ENCODE measurements around the gene RTL3.
"Not testable (repeated sequence)": the region's sequence is repeated elsewhere in the genome, so short reads cannot be mapped to it uniquely, and the experiment has no call there.

The RTL3 gene

DNA sequence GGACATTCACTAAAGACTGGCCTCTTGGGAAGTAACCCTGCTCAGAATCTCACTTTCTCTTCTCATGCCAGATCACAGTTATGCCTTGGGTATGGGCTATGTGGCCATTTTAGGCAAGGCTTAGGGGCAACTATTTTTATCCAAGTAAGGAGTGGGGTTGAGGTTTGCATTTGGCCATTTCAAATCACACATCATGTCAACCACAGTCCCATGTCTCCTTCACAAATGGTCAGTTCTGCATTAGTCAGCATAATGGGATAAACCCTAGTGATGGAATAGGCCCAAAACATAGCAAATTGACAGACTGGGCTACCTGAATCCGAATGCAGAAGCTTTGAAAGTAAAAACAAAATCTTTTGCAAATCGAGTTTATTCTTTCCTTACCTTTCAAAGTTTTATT, 827 bp upstream of the RTL3 start:
- H3K4me3 ChIP-seq: no peak overlapping the region
- H3K9me3 ChIP-seq: 0 out of 2 replicates have a peak, but pooled peaks cover 4% of the 10 kb centered on the region
- H3K27ac ChIP-seq: peak overlapping the region; percentile 24; the same call in 1 of the 2 replicates
- H3K4me2 ChIP-seq: peak overlapping the region; percentile 74
- H3K9ac ChIP-seq: no peak overlapping the region
- TF ChIP-seq Cebpa-rat (IDR thresholded peaks at IDR 0.05): no peak
- no peaks in the 10 kb centered on the region for H4K20me1 ChIP-seq
- H3K4me1 ChIP-seq: peaks cover 50% of the 10 kb centered on the region
- H3K36me3 ChIP-seq: no peaks in the 10 kb centered on the region
- no peaks in the 10 kb centered on the region for H3K27me3 ChIP-seq

DNA sequence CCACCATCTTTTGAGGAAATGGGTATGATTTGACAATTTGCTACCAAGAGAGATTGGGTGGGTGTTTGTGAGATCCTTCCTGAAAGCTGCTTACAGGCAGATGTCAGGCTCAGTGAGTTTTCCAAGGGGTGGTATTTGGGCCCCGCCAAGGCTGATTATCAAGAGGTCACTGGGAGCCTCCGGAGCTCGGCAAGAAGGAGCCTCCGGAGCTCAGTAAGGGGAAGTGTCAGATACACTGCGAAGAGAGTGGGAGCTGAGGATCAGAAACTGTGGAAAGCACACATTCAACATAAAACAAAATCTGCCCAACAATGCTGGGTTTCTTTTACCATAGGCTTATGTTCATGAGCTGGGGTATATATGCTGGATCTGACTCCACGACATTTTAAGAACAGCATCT, 714 bp downstream of the RTL3 start:
- no peak overlapping the region for H3K4me3 ChIP-seq
- no peak for TF ChIP-seq Cebpa-rat (IDR thresholded peaks at IDR 0.05)
- peak overlapping the region; percentile 51 for H3K27ac ChIP-seq
- H3K9ac ChIP-seq: 0 out of 2 replicates have a peak overlapping the region, but pooled peaks have one; percentile 22
- no peaks in the 10 kb centered on the region for H3K27me3 ChIP-seq
- H3K4me1 ChIP-seq: peaks cover 66% of the 10 kb centered on the region
- peak overlapping the region; percentile 74 for H3K4me2 ChIP-seq
- H4K20me1 ChIP-seq: no peaks in the 10 kb centered on the region
- H3K36me3 ChIP-seq: no peaks in the 10 kb centered on the region
- 0 out of 2 replicates have a peak, but pooled peaks cover 4% of the 10 kb centered on the region for H3K9me3 ChIP-seq

DNA sequence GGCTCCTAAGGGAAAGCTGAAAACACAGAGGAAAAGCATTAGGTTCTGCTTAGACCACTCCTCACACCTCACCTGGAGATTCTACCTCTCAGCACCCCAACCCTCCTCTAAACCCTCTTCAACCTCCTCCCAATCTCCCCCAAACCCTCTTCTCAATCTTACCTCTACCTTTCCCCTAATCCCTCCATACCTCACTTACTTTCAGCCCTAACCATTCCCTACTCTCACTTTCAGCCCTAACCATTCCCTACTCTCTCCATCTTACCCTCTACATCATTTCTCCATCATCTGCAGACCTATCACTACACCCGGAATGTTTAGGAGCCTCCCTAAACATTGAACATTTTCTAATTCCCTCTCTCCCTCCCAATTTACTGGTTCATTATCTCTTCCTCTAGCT, 3.5 kb downstream of the RTL3 start:
- Histone ChIP-seq H3K4me2 (no peak overlapping the region), H3K27me3 (no peaks in the 10 kb centered on the region), H3K27ac (no peak overlapping the region), H3K9ac (no peak overlapping the region), H3K9me3 (0 out of 2 replicates have a peak, but pooled peaks cover 4% of the 10 kb centered on the region), H4K20me1 (no peaks in the 10 kb centered on the region), H3K4me3 (no peak overlapping the region), H3K36me3 (no peaks in the 10 kb centered on the region), H3K4me1 (peaks cover 88% of the 10 kb centered on the region)
- no peak for TF ChIP-seq Cebpa-rat (IDR thresholded peaks at IDR 0.05)

DNA sequence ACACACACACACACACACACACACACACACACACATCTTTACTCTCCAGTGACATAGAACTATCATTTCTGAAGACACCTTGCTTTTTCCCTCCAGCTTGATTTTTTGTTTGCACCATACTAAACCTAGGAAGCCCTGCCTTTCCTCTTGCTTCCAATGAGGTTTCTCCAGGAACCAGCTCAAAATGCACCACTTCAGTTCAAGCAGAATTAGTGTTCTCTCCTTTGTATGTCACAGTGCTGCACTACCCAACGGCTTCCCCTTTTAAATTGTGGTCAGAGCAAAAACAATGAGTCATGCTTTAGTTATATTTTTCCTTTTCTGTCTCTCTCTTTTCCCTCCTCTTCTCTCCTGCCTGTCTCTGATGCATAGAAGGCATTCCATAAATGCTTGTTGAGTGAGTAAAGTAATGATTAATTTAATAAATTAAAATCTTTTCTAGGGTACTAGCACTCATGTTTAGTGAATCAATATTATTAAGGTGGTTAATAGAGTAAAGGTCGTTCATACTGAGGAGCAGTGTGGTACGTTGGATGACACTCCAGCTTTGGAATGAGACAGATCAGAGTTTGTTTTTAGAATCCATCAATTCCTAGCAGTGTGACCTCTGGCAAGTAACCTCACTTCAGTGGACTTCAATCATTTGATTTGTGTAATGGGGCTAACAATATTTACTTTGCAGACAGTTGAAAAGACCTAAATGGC, 5.9 kb downstream of the RTL3 start:
- Histone ChIP-seq H3K27ac (peak overlapping the region; percentile 80), H3K4me3 (no peak overlapping the region; the same call in 1 of the 2 replicates), H3K27me3 (no peaks in the 10 kb centered on the region), H3K4me1 (peaks cover 82% of the 10 kb centered on the region), H4K20me1 (no peaks in the 10 kb centered on the region), H3K36me3 (no peaks in the 10 kb centered on the region), H3K9me3 (peaks cover 11% of the 10 kb centered on the region), H3K9ac (peak overlapping the region; percentile 55; the same call in 1 of the 2 replicates), H3K4me2 (peak overlapping the region; percentile 70)
- no peak for TF ChIP-seq Cebpa-rat (IDR thresholded peaks at IDR 0.05)

DNA sequence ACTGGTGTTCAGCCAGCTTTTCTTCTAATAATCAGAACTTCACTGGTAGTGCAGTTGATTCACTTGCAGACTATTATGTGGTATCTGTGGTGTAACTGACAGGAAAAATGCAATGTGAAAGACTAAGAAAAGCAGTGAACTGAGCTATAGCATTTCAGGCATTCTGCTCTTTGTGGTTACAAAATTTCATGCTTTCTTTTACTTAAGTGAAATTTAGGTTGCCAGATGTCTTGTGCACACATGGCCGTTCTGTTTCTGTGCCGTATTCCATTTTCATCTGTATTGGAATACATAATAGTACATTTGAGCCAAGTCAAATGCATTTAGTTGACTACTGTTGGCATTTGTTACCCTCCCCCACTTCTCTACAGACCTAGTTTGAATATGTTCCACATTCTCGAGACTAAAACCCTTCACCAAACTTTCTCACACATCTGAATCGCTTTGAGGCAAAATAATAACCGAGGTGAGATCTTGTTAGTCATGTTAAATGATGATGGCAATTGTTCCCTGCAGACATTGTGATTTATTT, 8.2 kb downstream of the RTL3 start:
- no peak for TF ChIP-seq Cebpa-rat (IDR thresholded peaks at IDR 0.05)
- H3K4me3 ChIP-seq: peak overlapping the region; percentile 9; the same call in 1 of the 2 replicates
- peak overlapping the region; percentile 70 for H3K4me2 ChIP-seq
- H3K4me1 ChIP-seq: peaks cover 68% of the 10 kb centered on the region
- H4K20me1 ChIP-seq: no peaks in the 10 kb centered on the region
- no peaks in the 10 kb centered on the region for H3K27me3 ChIP-seq
- H3K27ac ChIP-seq: peak overlapping the region; percentile 87
- no peaks in the 10 kb centered on the region for H3K36me3 ChIP-seq
- H3K9ac ChIP-seq: peak overlapping the region; percentile 66; the same call in 1 of the 2 replicates
- H3K9me3 ChIP-seq: peaks cover 34% of the 10 kb centered on the region

DNA sequence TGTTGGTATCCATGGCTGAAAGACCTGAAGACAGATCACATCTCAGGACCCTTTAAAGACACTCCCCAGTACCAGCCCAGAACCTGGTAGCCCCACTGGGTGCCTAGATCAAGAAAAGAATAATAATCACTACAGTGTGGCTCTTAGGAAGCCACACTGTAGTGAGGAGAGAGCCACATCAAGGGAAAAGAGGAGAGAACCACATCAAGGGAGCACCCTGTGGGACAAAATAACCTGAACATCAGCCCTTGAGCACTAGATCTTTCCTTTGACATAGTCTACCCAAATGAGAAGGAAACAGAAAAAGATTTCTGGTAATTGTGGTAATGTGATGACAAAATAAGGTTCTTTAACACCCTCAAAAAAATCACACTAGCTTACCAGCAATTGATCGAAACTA, 15.3 kb downstream of the RTL3 start:
- peaks cover 10% of the 10 kb centered on the region; the same call in 1 of the 2 replicates for H3K4me1 ChIP-seq
- no peak overlapping the region for H3K27ac ChIP-seq
- no peak overlapping the region for H3K4me3 ChIP-seq
- no peak overlapping the region for H3K9ac ChIP-seq
- H4K20me1 ChIP-seq: no peaks in the 10 kb centered on the region
- H3K27me3 ChIP-seq: no peaks in the 10 kb centered on the region
- no peaks in the 10 kb centered on the region for H3K36me3 ChIP-seq
- H3K4me2 ChIP-seq: no peak overlapping the region
- no peak for TF ChIP-seq Cebpa-rat (IDR thresholded peaks at IDR 0.05)
- H3K9me3 ChIP-seq: peaks cover 73% of the 10 kb centered on the region

DNA sequence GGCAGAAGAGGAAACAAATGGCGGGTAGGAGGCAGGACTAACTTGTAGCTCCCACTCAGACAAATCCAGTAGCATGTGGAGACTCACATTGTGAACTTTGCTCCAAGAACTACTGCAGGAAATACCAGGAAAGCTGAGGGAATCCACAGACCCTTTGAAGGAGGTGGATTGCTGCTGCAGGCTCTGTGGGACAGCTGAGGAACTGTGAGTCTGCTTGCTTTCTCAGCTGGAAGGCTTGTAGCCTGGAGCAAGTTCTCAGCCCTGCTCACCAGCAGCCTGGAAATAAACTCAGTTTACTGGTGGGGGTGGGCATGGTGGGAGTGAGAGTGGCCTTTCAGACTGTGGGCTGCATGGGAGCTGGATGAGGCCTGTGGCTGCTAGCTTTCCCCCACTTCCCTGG, 16.0 kb downstream of the RTL3 start:
- Histone ChIP-seq H3K4me2 (peak overlapping the region; percentile 30; the same call in 1 of the 2 replicates), H3K27me3 (no peaks in the 10 kb centered on the region), H3K9ac (no peak overlapping the region), H3K4me1 (peaks cover 10% of the 10 kb centered on the region; the same call in 1 of the 2 replicates), H3K4me3 (no peak overlapping the region), H4K20me1 (no peaks in the 10 kb centered on the region), H3K9me3 (peaks cover 68% of the 10 kb centered on the region), H3K36me3 (no peaks in the 10 kb centered on the region), H3K27ac (no peak overlapping the region)
- no peak for TF ChIP-seq Cebpa-rat (IDR thresholded peaks at IDR 0.05)

DNA sequence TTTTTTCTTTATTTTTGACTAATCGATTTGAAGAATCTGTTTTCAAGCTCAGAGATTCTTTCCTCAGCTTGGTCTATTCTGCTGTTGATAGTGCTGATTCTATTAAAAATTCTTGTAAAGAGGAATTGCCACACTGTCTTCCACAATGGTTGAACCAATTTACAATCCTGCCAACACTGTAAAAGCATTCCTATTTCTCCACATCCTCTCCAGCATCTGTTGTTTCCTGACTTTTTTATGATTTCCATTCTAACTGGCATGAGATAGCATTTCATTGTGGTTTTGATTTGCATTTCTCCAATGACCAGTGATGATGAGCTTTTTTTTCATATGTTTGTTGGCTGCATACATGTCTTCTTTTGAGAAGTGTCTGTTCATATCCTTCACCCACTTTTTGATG, 23.0 kb downstream of the RTL3 start:
- H3K4me1 ChIP-seq, H4K20me1 ChIP-seq, H3K9ac ChIP-seq, H3K4me2 ChIP-seq, H3K36me3 ChIP-seq, H3K27ac ChIP-seq, H3K27me3 ChIP-seq, H3K4me3 ChIP-seq: not testable (repeated sequence)
- H3K9me3 ChIP-seq: peaks cover 49% of the 10 kb centered on the region

DNA sequence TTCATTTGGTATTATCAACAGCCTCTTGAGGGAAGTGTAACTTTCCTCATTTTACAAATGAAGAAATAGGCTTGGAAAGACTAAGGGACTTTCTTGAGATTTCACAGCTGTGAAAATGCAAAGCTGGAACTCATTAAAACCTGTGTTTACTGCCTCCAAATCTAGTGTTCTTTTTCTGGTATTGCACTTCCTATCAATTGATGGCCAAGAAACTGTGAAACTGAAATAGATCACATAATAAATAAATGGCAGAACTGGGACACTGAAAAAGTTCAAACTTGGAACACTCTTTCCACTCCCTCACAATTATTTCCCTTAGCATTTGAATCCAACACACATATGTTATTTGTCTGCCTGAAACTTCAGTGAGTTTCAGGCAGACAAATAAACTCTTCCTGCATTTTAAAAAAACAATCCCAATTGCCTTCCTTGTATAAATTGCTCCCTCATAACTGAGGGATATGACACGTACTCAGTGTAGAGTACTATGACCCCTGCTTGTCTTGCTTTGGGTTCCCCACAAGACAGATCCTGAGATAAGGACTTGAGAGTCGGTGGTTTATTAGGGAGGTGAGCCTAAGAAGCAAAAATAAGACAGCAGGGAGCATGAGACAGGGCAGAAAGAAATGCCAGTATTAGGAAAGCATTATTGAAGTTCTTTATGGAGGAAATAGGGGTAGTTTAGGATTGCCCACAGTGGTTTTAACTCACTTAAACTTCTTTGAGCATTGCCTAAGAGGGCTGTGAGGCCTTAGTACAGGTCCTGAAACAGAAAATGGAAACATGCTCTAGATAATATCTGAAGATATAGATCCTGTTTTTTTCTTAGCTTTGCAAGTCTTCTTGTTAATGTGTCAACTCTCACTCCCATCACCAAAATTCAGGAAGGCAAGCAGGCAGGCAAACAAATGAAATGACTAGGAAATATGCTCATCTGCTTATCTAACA, 33.9 kb downstream of the RTL3 start:
- H3K4me2 ChIP-seq: no peak overlapping the region
- H3K27me3 ChIP-seq: no peaks in the 10 kb centered on the region
- H3K4me3 ChIP-seq: no peak overlapping the region
- no peaks in the 10 kb centered on the region for H3K36me3 ChIP-seq
- peaks cover 19% of the 10 kb centered on the region for H3K9me3 ChIP-seq
- H4K20me1 ChIP-seq: no peaks in the 10 kb centered on the region
- H3K4me1 ChIP-seq: no peaks in the 10 kb centered on the region
- TF ChIP-seq Cebpa-rat (IDR thresholded peaks at IDR 0.05): no peak
- no peak overlapping the region for H3K27ac ChIP-seq
- no peak overlapping the region for H3K9ac ChIP-seq
